ENCODE results near the gene ATP5F1E. TPM values are rescaled to one million over a fixed set of nuclear protein-coding genes. Genes with fewer than 3 reads are reported as not detected.

Gene ATP5F1E
- total RNA-seq, 1 experiment from 2014 or later, result 52.7 TPM

DNA sequence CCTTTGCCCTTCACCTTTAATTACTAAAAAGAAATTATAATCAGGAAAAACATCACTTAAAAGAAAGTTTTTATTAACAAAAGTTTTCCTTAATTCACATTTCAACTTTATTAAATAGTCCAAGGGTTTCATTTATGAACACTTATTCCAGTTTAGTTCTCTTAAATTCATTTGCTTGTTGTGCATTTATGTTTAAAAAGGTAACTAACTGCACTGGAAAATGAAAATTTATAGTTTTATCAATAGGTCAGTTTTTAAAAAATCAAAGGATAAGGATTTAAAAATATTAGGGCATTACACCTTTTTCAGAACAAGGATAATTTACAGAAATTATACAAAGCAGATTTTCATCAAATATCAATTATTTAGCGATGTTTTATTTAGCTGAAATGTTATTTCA lies 958 bp upstream of the ATP5F1E start:
- Histone ChIP-seq H3K9ac (ENCODE audit: extremely low read depth, insufficient read length, low read length) (no peak overlapping the region), H3K23ac (ENCODE audit: insufficient read length, low read depth, low read length) (no peak overlapping the region), H2AFZ (ENCODE audit: low read length) (no peak overlapping the region), H3K18ac (ENCODE audit: insufficient read length, low read depth, low read length) (no peak overlapping the region), H3K9me3 (ENCODE audit: control insufficient read depth, low read depth, low read length) (no peaks in the 10 kb centered on the region), H2BK20ac (ENCODE audit: low read depth, low read length, poor library complexity, severe bottlenecking) (no peak overlapping the region), H2BK15ac (ENCODE audit: low read depth, low read length) (no peak overlapping the region), H3K79me2 (ENCODE audit: insufficient read depth, low read length) (peaks cover 4% of the 10 kb centered on the region; the same call in 1 of the 2 replicates), H4K5ac (ENCODE audit: insufficient read length, low read depth, low read length) (no peak overlapping the region), H3K4me2 (ENCODE audit: insufficient read depth, insufficient read length, low read length) (peak overlapping the region; percentile 58), H3K27ac (ENCODE audit: insufficient read length, low read depth, low read length) (no peak overlapping the region), H3T11ph (ENCODE audit: low read length) (no peak overlapping the region), H3K27me3 (ENCODE audit: insufficient read depth, low read length) (no peaks in the 10 kb centered on the region), H4K20me1 (ENCODE audit: control insufficient read depth, insufficient read depth, insufficient read length) (no peaks in the 10 kb centered on the region), H2BK12ac (ENCODE audit: insufficient read length, low read depth, low read length) (no peak overlapping the region), H4K91ac (ENCODE audit: insufficient read length, low read depth, low read length) (no peak overlapping the region), H3K79me1 (ENCODE audit: insufficient read depth, low read depth, low read length, poor library complexity, severe bottlenecking) (no peaks in the 10 kb centered on the region), H3K4me1 (ENCODE audit: insufficient read depth, low read length) (peaks cover 3% of the 10 kb centered on the region), H3K23me2 (ENCODE audit: insufficient read length, low read depth, low read length, poor library complexity, severe bottlenecking) (peaks cover 8% of the 10 kb centered on the region), H4K8ac (replicated peaks; ENCODE audit: insufficient read length, low read depth, low read length) (no peak overlapping the region), H3K14ac (ENCODE audit: insufficient read depth, low read length) (no peak overlapping the region), H3K56ac (ENCODE audit: insufficient read length, low read depth, low read length) (no peak overlapping the region), H2BK5ac (ENCODE audit: insufficient read length, low read length) (no peak overlapping the region), H2BK120ac (ENCODE audit: low read depth, low read length, poor library complexity, severe bottlenecking) (no peak overlapping the region), H3K4ac (ENCODE audit: low read depth, low read length) (no peak overlapping the region), H2AK5ac (ENCODE audit: insufficient read length, low read length) (no peak overlapping the region)
- no peaks in the 10 kb centered on the region for H3K9me3 Mint-ChIP-seq
- peak overlapping the region; percentile 84 to 93 for H3K4me3 Mint-ChIP-seq
- H3K27ac Mint-ChIP-seq, result no peak overlapping the region
- peaks cover 34 to 73% (median 72%) of the 10 kb centered on the region in 3 experiments for H3K36me3 Mint-ChIP-seq (ENCODE audit: insufficient read depth in 1 of 3, low read depth in 3 of 3)
- H3K4me1 Mint-ChIP-seq, result peaks cover 16 to 20% of the 10 kb centered on the region in 2 experiments
- DNase-seq, result no peak
- no CpG with 5 or more reads among the region's 1 CpG for WGBS (ENCODE audit: extremely low coverage, insufficient read length, low lambda C conversion rate)
- H3K27me3 Mint-ChIP-seq (ENCODE audit: low read depth), result peaks cover 21% of the 10 kb centered on the region
- no peak for TF ChIP-seq CTCF (conservative IDR thresholded peaks at IDR 0.05)
